GM23248 (cell line): Measurements from ENCODE around the gene AGER. TPM values are rescaled to one million over a fixed set of nuclear protein-coding genes. Genes with fewer than 3 reads are reported as not detected.

ENCODE experiments used
- DNase-seq: peaks from one replicate; pipeline ENCODE4 v3.0.0-alpha.2; 2015
- H2AFZ ChIP-seq: fragments of 200-600 bp; sonication (generic); 2 replicates; pipeline ENCODE4 v1.6.1; 2016; ENCODE audit warnings: antibody characterized with exemption
- H3F3A ChIP-seq: fragments of 200-600 bp; sonication (generic); 2 replicates; pipeline ENCODE4 v1.6.1; 2016; ENCODE audit warnings: mild to moderate bottlenecking, antibody characterized with exemption, mixed run types; ENCODE audit not compliant: insufficient read depth
- H3K27ac ChIP-seq: fragments of 200-600 bp; sonication (generic); 2 replicates; pipeline ENCODE4 v1.5.1; 2016; ENCODE audit warnings: mild to moderate bottlenecking
- H3K27me3 ChIP-seq: fragments of 200-600 bp; sonication (generic); replicated peaks from 2 replicates; pipeline ENCODE4 v1.6.1; 2016; ENCODE audit warnings: mild to moderate bottlenecking; ENCODE audit not compliant: insufficient read depth
- H3K36me3 ChIP-seq: fragments of 200-600 bp; sonication (generic); 2 replicates; pipeline ENCODE4 v1.6.1; 2016; ENCODE audit warnings: low read depth, mild to moderate bottlenecking
- H3K4me1 ChIP-seq: fragments of 200-600 bp; sonication (generic); 2 replicates; pipeline ENCODE4 v1.6.1; 2016; ENCODE audit warnings: mild to moderate bottlenecking; ENCODE audit not compliant: insufficient read depth
- H3K4me2 ChIP-seq: fragments of 200-600 bp; sonication (generic); one replicate; pipeline ENCODE4 v1.6.1; 2016; ENCODE audit warnings: mild to moderate bottlenecking; ENCODE audit not compliant: unreplicated experiment
- H3K4me3 ChIP-seq: fragments of 200-600 bp; sonication (generic); 2 replicates; pipeline ENCODE4 v1.5.1; 2016; ENCODE audit warnings: mild to moderate bottlenecking
- H3K79me2 ChIP-seq: fragments of 200-600 bp; sonication (generic); 2 replicates; pipeline ENCODE4 v1.6.1; 2016; ENCODE audit warnings: mild to moderate bottlenecking; ENCODE audit not compliant: insufficient read depth
- H3K9ac ChIP-seq: fragments of 200-600 bp; sonication (generic); 2 replicates; pipeline ENCODE4 v1.6.1; 2016; ENCODE audit warnings: mild to moderate bottlenecking
- H3K9me2 ChIP-seq: fragments of 200-600 bp; sonication (generic); 2 replicates; pipeline ENCODE4 v1.6.1; 2016; ENCODE audit warnings: mixed run types, mild to moderate bottlenecking, moderate library complexity; ENCODE audit not compliant: insufficient read depth
- H3K9me3 ChIP-seq: fragments of 200-600 bp; sonication (generic); one replicate; pipeline ENCODE4 v1.6.1; 2017; ENCODE audit warnings: low read depth
- H4K20me1 ChIP-seq: fragments of 200-600 bp; sonication (generic); 2 replicates; pipeline ENCODE4 v1.6.0; 2016; ENCODE audit not compliant: insufficient read depth
- EZH2 ChIP-seq: fragments of 200-600 bp; sonication (generic); IDR thresholded peaks from 2 replicates; pipeline ENCODE4 v1.6.1; 2018; ENCODE audit warnings: antibody characterized with exemption, mild to moderate bottlenecking; ENCODE audit not compliant: insufficient read depth, poor library complexity, severe bottlenecking
- EZH2phosphoT487 ChIP-seq: fragments of 200-600 bp; sonication (generic); IDR thresholded peaks from 2 replicates; pipeline ENCODE4 v1.6.1; 2018; ENCODE audit warnings: antibody characterized with exemption, moderate library complexity, mild to moderate bottlenecking, low read depth; ENCODE audit not compliant: insufficient read depth
- WGBS, 2 experiments: methylation state at CpG; one replicate each; pipeline ENCODE4 v1.1.6; 2015 to 2017; ENCODE audit warnings: low lambda C conversion rate in 2 of 2, low coverage in 1 of 2; ENCODE audit errors: missing lambda C conversion rate in 2 of 2; 5-methylcytosine and 5-hydroxymethylcytosine counted together
- in situ Hi-C: fragments of 300-500 bp; cut with MboI; formaldehyde crosslinking; loops from 2 replicates; pipeline ENCODE4 v1.15.0; 2020
- polyA plus RNA-seq: library from polyadenylated mRNA; unstranded; fragments of >200 nt; fragmentation: Nextera tagmentation; extraction: Ambion mirVana; gene quantifications from 2 replicates; pipeline ENCODE4 v1.2.1, GENCODE V29; 2016
- total RNA-seq: library from RNA; depleted of rRNA; stranded (reverse); fragments of >200 nt; shearing (Covaris generic); gene quantifications from 2 replicates; pipeline ENCODE4 v1.2.3, GENCODE V29; 2014

Gene AGER
- total and polyA plus RNA-seq, 2 experiments from 2014 or later, result 0.22 to 1.4 TPM

GRCh38 chr6:32156891-32157290 is 27.2 kb downstream of the AGER start:
- no peak overlapping the region for H3K9ac ChIP-seq
- peaks cover 9% of the 10 kb centered on the region; the same call in 1 of the 2 replicates for H3F3A ChIP-seq
- WGBS, 2 experiments, result 83 to 84% methylated on average over 9 of the region's 9 CpGs
- H3K4me3 ChIP-seq, result no peak overlapping the region
- no peak overlapping the region for H3K4me2 ChIP-seq
- peaks cover 11% of the 10 kb centered on the region; the same call in 1 of the 2 replicates for H3K36me3 ChIP-seq
- no peak for TF ChIP-seq EZH2
- TF ChIP-seq EZH2phosphoT487, result no peak
- in situ Hi-C loops, result no loop called here
- H3K9me2 ChIP-seq, result no peaks in the 10 kb centered on the region
- peaks cover 19% of the 10 kb centered on the region for H3K4me1 ChIP-seq
- H3K27me3 ChIP-seq, result no peaks in the 10 kb centered on the region
- no peaks in the 10 kb centered on the region for H4K20me1 ChIP-seq
- DNase-seq, result no peak
- peaks cover 28% of the 10 kb centered on the region for H3K79me2 ChIP-seq
- no peaks in the 10 kb centered on the region for H3K9me3 ChIP-seq
- H2AFZ ChIP-seq, result no peak overlapping the region
- H3K27ac ChIP-seq, result no peak overlapping the region

- Histone ChIP-seq H3K9me2 (no peaks in the 10 kb centered on the region), H3F3A (peaks cover 9% of the 10 kb centered on the region; the same call in 1 of the 2 replicates), H3K27me3 (no peaks in the 10 kb centered on the region), H3K9ac (peak overlapping the region; percentile 91), H3K9me3 (no peaks in the 10 kb centered on the region), H3K4me1 (peaks cover 20% of the 10 kb centered on the region), H3K36me3 (peaks cover 11% of the 10 kb centered on the region; the same call in 1 of the 2 replicates), H3K4me3 (peak overlapping the region; percentile 94), H3K27ac (peak overlapping the region; percentile 91), H3K4me2 (peak overlapping the region; percentile 93), H3K79me2 (peaks cover 28% of the 10 kb centered on the region), H4K20me1 (no peaks in the 10 kb centered on the region), H2AFZ (peak overlapping the region; percentile 97)
- in situ Hi-C loops, result no loop called here
- no peak for TF ChIP-seq EZH2
- no peak for TF ChIP-seq EZH2phosphoT487
- WGBS, 2 experiments, result 2 to 7% methylated on average over 33 to 34 of the region's 34 CpGs
- peak; percentile 86 for DNase-seq
These were observed 29.4 kb downstream of the AGER start for GRCh38 chr6:32154514-32155161.

GRCh38 chr6:32153564-32154513 is 30.2 kb downstream of the AGER start, which contains the start of gene PPT2:
PPT2 (plus strand) TSS chr6:32154141; CDS start chr6:32154595, 454 bp downstream.
- WGBS, 2 experiments, result 1 to 2% methylated on average over 40 to 52 of the region's 52 CpGs
- Histone ChIP-seq H4K20me1 (no peaks in the 10 kb centered on the region), H3K4me2 (peak within 1 kb of the TSS; percentile 93), H3K9ac (peak within 1 kb of the TSS; percentile 91), H3K79me2 (peaks cover 28% of the 10 kb centered on the region), H3K27me3 (no peaks in the 10 kb centered on the region), H3K27ac (peak within 1 kb of the TSS; percentile 91), H3K4me1 (peaks cover 20% of the 10 kb centered on the region), H2AFZ (peak within 1 kb of the TSS; percentile 97), H3K9me2 (no peaks in the 10 kb centered on the region), H3K9me3 (no peaks in the 10 kb centered on the region), H3F3A (peaks cover 9% of the 10 kb centered on the region; the same call in 1 of the 2 replicates), H3K4me3 (peak within 1 kb of the TSS; percentile 94), H3K36me3 (peaks cover 14% of the 10 kb centered on the region; the same call in 1 of the 2 replicates)
- peak; percentile 93 for DNase-seq
- TF ChIP-seq EZH2phosphoT487 (no peak), EZH2 (no peak)
- in situ Hi-C loops, result no loop called here
